Measurements from ENCODE around the gene NPAS3. TPM values are rescaled to one million over a fixed set of nuclear protein-coding genes. Genes with fewer than 3 reads are reported as not detected.

Gene NPAS3
- total RNA-seq, 1 experiment from 2014 or later = 0.35 TPM

- DNase-seq (ENCODE audit: unreplicated experiment) = no peak
- Mint-ChIP-seq H3K4me1 (ENCODE audit: insufficient read depth, unreplicated experiment) (no peaks in the 10 kb centered on the region), H3K27ac (ENCODE audit: low read depth, unreplicated experiment) (no peak overlapping the region), H3K4me3 (ENCODE audit: unreplicated experiment) (no peak overlapping the region), H3K36me3 (ENCODE audit: insufficient read depth, unreplicated experiment) (no peaks in the 10 kb centered on the region), H3K9me3 (ENCODE audit: unreplicated experiment) (no peaks in the 10 kb centered on the region), H3K27me3 (ENCODE audit: insufficient read depth, unreplicated experiment) (no peaks in the 10 kb centered on the region)
- CTCF ChIA-PET = interaction anchor here (0.7 kb wide), 1 partner anchor 381 kb away, joined by 3 read pairs; no protein-coding TSS in a partner anchor
- no peak for TF ChIP-seq CTCF (IDR thresholded peaks at IDR 0.05; ENCODE audit: unreplicated experiment)
- POLR2A ChIA-PET = interaction anchor here (1.3 kb wide), 1 partner anchor 15 kb away, joined by 3 read pairs; no protein-coding TSS in a partner anchor
- intact Hi-C loops (cut with micrococcal nuclease) = no loop called here
- BruUV-seq (replicated peaks) = no TSS peak
Measured at GRCh38 chr14:33103966-33104365, 165.3 kb downstream of the NPAS3 start.

GRCh38 chr14:33110737-33111443 is 172.2 kb downstream of the NPAS3 start:
- Mint-ChIP-seq H3K9me3 (ENCODE audit: unreplicated experiment) (no peaks in the 10 kb centered on the region), H3K27me3 (ENCODE audit: insufficient read depth, unreplicated experiment) (no peaks in the 10 kb centered on the region), H3K4me3 (ENCODE audit: unreplicated experiment) (no peak overlapping the region), H3K27ac (ENCODE audit: low read depth, unreplicated experiment) (no peak overlapping the region), H3K4me1 (ENCODE audit: insufficient read depth, unreplicated experiment) (no peaks in the 10 kb centered on the region), H3K36me3 (ENCODE audit: insufficient read depth, unreplicated experiment) (no peaks in the 10 kb centered on the region)
- ChIA-PET CTCF (no interaction called here), POLR2A (no interaction called here)
- BruUV-seq (replicated peaks) = no TSS peak
- TF ChIP-seq CTCF (IDR thresholded peaks at IDR 0.05; ENCODE audit: unreplicated experiment) = no peak
- DNase-seq (ENCODE audit: unreplicated experiment) = no peak
- intact Hi-C loops (cut with micrococcal nuclease) = no loop called here

GRCh38 chr14:33114331-33114730 is 175.7 kb downstream of the NPAS3 start:
- no TSS peak for BruUV-seq (replicated peaks)
- Mint-ChIP-seq H3K4me3 (ENCODE audit: unreplicated experiment) (no peak overlapping the region), H3K27me3 (ENCODE audit: insufficient read depth, unreplicated experiment) (no peaks in the 10 kb centered on the region), H3K36me3 (ENCODE audit: insufficient read depth, unreplicated experiment) (no peaks in the 10 kb centered on the region), H3K4me1 (ENCODE audit: insufficient read depth, unreplicated experiment) (no peaks in the 10 kb centered on the region), H3K27ac (ENCODE audit: low read depth, unreplicated experiment) (no peak overlapping the region), H3K9me3 (ENCODE audit: unreplicated experiment) (no peaks in the 10 kb centered on the region)
- intact Hi-C loops (cut with micrococcal nuclease) = no loop called here
- no peak for TF ChIP-seq CTCF (IDR thresholded peaks at IDR 0.05; ENCODE audit: unreplicated experiment)
- ChIA-PET POLR2A (no interaction called here), CTCF (no interaction called here)
- DNase-seq (ENCODE audit: unreplicated experiment) = no peak

- peaks cover 13% of the 10 kb centered on the region for H3K4me1 Mint-ChIP-seq (ENCODE audit: insufficient read depth, unreplicated experiment)
- POLR2A ChIA-PET = interaction anchor here (0.7 kb wide), 2 partner anchors 108 to 653 kb away, joined by 3 read pairs; no protein-coding TSS in a partner anchor
Measured at GRCh38 chr14:33118668-33119067, 180.0 kb downstream of the NPAS3 start.

More at GRCh38 chr14:33118668-33119067, 180.0 kb downstream of the NPAS3 start:
- no TSS peak for BruUV-seq (replicated peaks)
- DNase-seq (ENCODE audit: unreplicated experiment) = no peak
- CTCF ChIA-PET = interaction anchor here (0.7 kb wide), 1 partner anchor 23 kb away, joined by 3 read pairs; no protein-coding TSS in a partner anchor
- Mint-ChIP-seq H3K36me3 (ENCODE audit: insufficient read depth, unreplicated experiment) (no peaks in the 10 kb centered on the region), H3K27me3 (ENCODE audit: insufficient read depth, unreplicated experiment) (no peaks in the 10 kb centered on the region), H3K4me3 (ENCODE audit: unreplicated experiment) (no peak overlapping the region), H3K27ac (ENCODE audit: low read depth, unreplicated experiment) (no peak overlapping the region), H3K9me3 (ENCODE audit: unreplicated experiment) (no peaks in the 10 kb centered on the region)
- intact Hi-C loops (cut with micrococcal nuclease) = no loop called here
- TF ChIP-seq CTCF (IDR thresholded peaks at IDR 0.05; ENCODE audit: unreplicated experiment) = no peak
